CD4-positive, alpha-beta T cell (primary cell): ENCODE results near the gene FRMD8. TPM values are rescaled to one million over a fixed set of nuclear protein-coding genes. Genes with fewer than 3 reads are reported as not detected.

Experiments
- ATAC-seq: fragments of 200-7000 bp; cut with Tn5 transposase; one replicate; pipeline ENCODE4 v1.10.0; 2022; ENCODE audit warnings: mild to moderate bottlenecking; ENCODE audit not compliant: poor library complexity
- CTCF ChIA-PET: fragments of 350-600 bp; sonication (Branson Sonifier 250); formaldehyde crosslinking; loops from one replicate; lab custom pipeline; 2021; ENCODE audit warnings: antibody characterized with exemption, inconsistent platforms; lab: Charles Lee
- POLR2A ChIA-PET: fragments of 350-600 bp; sonication (Branson Sonifier 250); formaldehyde crosslinking; loops from one replicate; lab custom pipeline; 2021; ENCODE audit warnings: antibody characterized with exemption, inconsistent platforms; lab: Charles Lee
- DNase-seq, 14 experiments: peaks; one replicate each; pipeline ENCODE4 v3.0.0-alpha.2; 2013 to 2020; ENCODE audit warnings: mixed read lengths in 2 of 14
- H3K27ac ChIP-seq, 2 donors: one replicate each; pipeline versions ENCODE4 v1.5.1 to v1.7.0; 2013; ENCODE audit warnings: low read length in 2 of 2, low read depth in 1 of 2, mild to moderate bottlenecking in 1 of 2
- H3K27me3 ChIP-seq, 2 experiments: 1 replicate in 1 of 2; 2 replicates in 1 of 2; pipeline versions ENCODE4 v1.6.1 to v1.7.0; 2013; ENCODE audit warnings: low read length in 2 of 2, control low read depth in 1 of 2, mild to moderate bottlenecking in 1 of 2, moderate library complexity in 1 of 2; ENCODE audit not compliant: insufficient read depth in 2 of 2, control insufficient read depth in 1 of 2
- H3K36me3 ChIP-seq: one replicate; pipeline ENCODE4 v1.6.1; 2013; ENCODE audit warnings: low read length, control low read depth; ENCODE audit not compliant: insufficient read depth
- H3K4me1 ChIP-seq: one replicate; pipeline ENCODE4 v1.6.1; 2013; ENCODE audit warnings: low read length, control low read depth; ENCODE audit not compliant: insufficient read depth
- H3K4me3 ChIP-seq: one replicate; pipeline ENCODE4 v1.5.1; 2013; ENCODE audit warnings: mild to moderate bottlenecking, low read length, moderate library complexity
- H3K9me3 ChIP-seq, 2 experiments: 1 replicate in 1 of 2; 2 replicates in 1 of 2; pipeline versions ENCODE4 v1.6.1 to v1.7.0; 2013; ENCODE audit warnings: low read length in 2 of 2, mild to moderate bottlenecking in 2 of 2, control low read depth in 1 of 2, moderate library complexity in 1 of 2; ENCODE audit not compliant: control insufficient read depth in 1 of 2, insufficient read depth in 1 of 2
- H3K27ac Mint-ChIP-seq: one replicate; pipeline ENCODE4 v1.8.0; 2020; ENCODE audit warnings: mixed read lengths
- H3K27me3 Mint-ChIP-seq: one replicate; pipeline ENCODE4 v1.8.0; 2021; ENCODE audit warnings: mixed read lengths
- H3K36me3 Mint-ChIP-seq: one replicate; pipeline ENCODE4 v1.8.0; 2021; ENCODE audit warnings: low read depth, mixed read lengths
- H3K4me1 Mint-ChIP-seq: one replicate; pipeline ENCODE4 v1.8.0; 2021; ENCODE audit warnings: low read depth, mixed read lengths
- H3K4me3 Mint-ChIP-seq: one replicate; pipeline ENCODE4 v1.8.0; 2020; ENCODE audit warnings: mild to moderate bottlenecking, mixed read lengths
- H3K9me3 Mint-ChIP-seq: one replicate; pipeline ENCODE4 v1.8.0; 2020; ENCODE audit warnings: mixed read lengths
- CTCF ChIP-seq: fragments of 200-600 bp; IDR thresholded peaks from one replicate; pipeline ENCODE4 v1.8.0; 2022; ENCODE audit warnings: antibody characterized with exemption, mild to moderate bottlenecking
- intact Hi-C, 2 experiments: fragments of 100-400 bp; cut with DNase I in 1 of 2; cut with micrococcal nuclease in 1 of 2; formaldehyde crosslinking; loops; one replicate each; pipeline versions ENCODE4 v1.15.1 to v1.9.0; 2023 to 2025; cut with DNase I, micrococcal nuclease
- total RNA-seq, 174 experiments: library from RNA in 2 of 174; stranded (reverse) in 2 of 174; gene quantifications; one replicate each; pipeline ENCODE4 v1.2.3 and lab custom pipeline; 2021 to 2026

FRMD8 gene
- total RNA-seq, 2 experiments from 2014 or later = 19.4 to 25.3 TPM

GRCh38 chr11:65353376-65353775 lies 33.1 kb upstream of the FRMD8 start:
- intact Hi-C loops = no loop called here
- Histone ChIP-seq H3K9me3 (no peaks in the 10 kb centered on the region), H3K4me1 (peaks cover 20% of the 10 kb centered on the region), H3K27me3 (no peaks in the 10 kb centered on the region), H3K27ac (peak overlapping the region in 1 of 2 donors; percentile 26), H3K36me3 (peaks cover 42% of the 10 kb centered on the region), H3K4me3 (no peak overlapping the region)
- H3K4me1 Mint-ChIP-seq = peaks cover 18% of the 10 kb centered on the region
- TF ChIP-seq CTCF = no peak
- POLR2A ChIA-PET = interaction anchor here (0.9 to 2.6 kb wide), 3 partner anchors 9 to 78 kb away, joined by 3 to 13 read pairs (median 3); partner anchors contain the start of gene DPF2
- DNase-seq = no peak
- peak overlapping the region; percentile 85 for H3K4me3 Mint-ChIP-seq
- CTCF ChIA-PET = interaction anchor here (0.9 to 1.3 kb wide), 3 partner anchors 13 to 37 kb away, joined by 3 to 6 read pairs (median 5); no protein-coding TSS in a partner anchor
- no peak for ATAC-seq
- no peaks in the 10 kb centered on the region for H3K9me3 Mint-ChIP-seq
- H3K27ac Mint-ChIP-seq = peak overlapping the region; percentile 64
- H3K27me3 Mint-ChIP-seq = no peaks in the 10 kb centered on the region
- peaks cover 50% of the 10 kb centered on the region for H3K36me3 Mint-ChIP-seq

- intact Hi-C loops = no loop called here
- H3K4me1 ChIP-seq = peaks cover 20% of the 10 kb centered on the region
- Mint-ChIP-seq H3K4me3 (peak overlapping the region; percentile 85), H3K4me1 (peaks cover 18% of the 10 kb centered on the region), H3K36me3 (peaks cover 45% of the 10 kb centered on the region), H3K27me3 (no peaks in the 10 kb centered on the region), H3K9me3 (no peaks in the 10 kb centered on the region), H3K27ac (peak overlapping the region; percentile 64)
- no peak for TF ChIP-seq CTCF
- H3K27me3 ChIP-seq = no peaks in the 10 kb centered on the region
- peak overlapping the region in 1 of 2 donors; percentile 26 for H3K27ac ChIP-seq
- H3K36me3 ChIP-seq = peaks cover 37% of the 10 kb centered on the region
- peak in 1 of 14 experiments; percentile 44 for DNase-seq
- ChIA-PET POLR2A (interaction anchor here (0.9 to 2.6 kb wide), 6 partner anchors 10 to 222 kb away, joined by 3 to 13 read pairs (median 3); partner anchors contain the start of genes DPF2, EHBP1L1 and MALAT1), CTCF (interaction anchor here (1.0 kb wide), 2 partner anchors 24 to 39 kb away, joined by 3 to 4 read pairs; no protein-coding TSS in a partner anchor)
- ATAC-seq = no peak
- peak overlapping the region; percentile 61 for H3K4me3 ChIP-seq
- H3K9me3 ChIP-seq = no peaks in the 10 kb centered on the region
Observed at GRCh38 chr11:65353900-65354264, 32.6 kb upstream of the FRMD8 start.

GRCh38 chr11:65354265-65355012 lies 32.0 kb upstream of the FRMD8 start, which contains the start of gene TIGD3:
Gene TIGD3, plus strand, starts transcription at chr11:65354751. Its CDS starts 1,058 bp downstream, at chr11:65355809.
- ChIA-PET POLR2A (interaction anchor here (0.9 to 3.0 kb wide), 7 partner anchors 10 to 222 kb away, joined by 3 to 19 read pairs (median 3); partner anchors contain the start of genes DPF2, EHBP1L1 and MALAT1), CTCF (interaction anchor here (1.0 to 2.2 kb wide), 4 partner anchors 24 to 39 kb away, joined by 3 to 9 read pairs (median 4); partner anchors contain the start of gene SLC25A45)
- TF ChIP-seq CTCF = no peak
- Mint-ChIP-seq H3K27me3 (no peaks in the 10 kb centered on the region), H3K4me3 (peak within 1 kb of the TSS; percentile 97), H3K36me3 (peaks cover 41% of the 10 kb centered on the region), H3K4me1 (peaks cover 18% of the 10 kb centered on the region), H3K9me3 (no peaks in the 10 kb centered on the region), H3K27ac (peak within 1 kb of the TSS; percentile 79)
- Histone ChIP-seq H3K4me3 (peak within 1 kb of the TSS; percentile 61), H3K4me1 (peaks cover 20% of the 10 kb centered on the region), H3K27me3 (no peaks in the 10 kb centered on the region), H3K9me3 (no peaks in the 10 kb centered on the region), H3K36me3 (peaks cover 32% of the 10 kb centered on the region), H3K27ac (peak within 1 kb of the TSS in 1 of 2 donors; percentile 26)
- peak; percentile 91 to 99 (median 96) for DNase-seq
- intact Hi-C loops = no loop called here
- ATAC-seq = peak; percentile 96
